WERI-Rb-1 (cell line): ENCODE measurements around the gene CENPP.

Experiments used
- DNase-seq: peaks from one replicate; pipeline ENCODE4 v3.0.0-alpha.2; 2020
- H3K27ac ChIP-seq: fragments of 250-450 bp; sonication (Bioruptor Pico); 2 replicates; pipeline ENCODE4 v1.5.1; 2020; ENCODE audit warnings: mild to moderate bottlenecking, moderate library complexity
- H3K27me3 ChIP-seq: fragments of 250-450 bp; sonication (Bioruptor Pico); 2 replicates; pipeline ENCODE4 v1.5.1; 2021; ENCODE audit warnings: mild to moderate bottlenecking, low read depth, moderate library complexity; ENCODE audit not compliant: insufficient read depth, severe bottlenecking
- H3K36me3 ChIP-seq: fragments of 250-450 bp; sonication (Bioruptor Pico); 2 replicates; pipeline ENCODE4 v1.5.1; 2020; ENCODE audit warnings: mild to moderate bottlenecking, moderate library complexity
- H3K4me3 ChIP-seq: 2 replicates; pipeline ENCODE4 v1.5.1; 2011; ENCODE audit warnings: low read depth, mild to moderate bottlenecking, control low read depth, low read length
- H3K9me3 ChIP-seq: fragments of 250-450 bp; sonication (Bioruptor Pico); 2 replicates; pipeline ENCODE4 v1.5.1; 2021; ENCODE audit warnings: mild to moderate bottlenecking, moderate library complexity; ENCODE audit not compliant: severe bottlenecking
- CTCF ChIP-seq: IDR thresholded peaks from 2 replicates; pipeline ENCODE4 v1.5.1; 2011; ENCODE audit warnings: low read depth, mild to moderate bottlenecking, control low read depth, inconsistent platforms, low read length

Gene CENPP

GRCh38 chr9:92333282-92333634 is 7.5 kb downstream of the CENPP start:
- no peak for DNase-seq
- Histone ChIP-seq H3K27me3 (no peaks in the 10 kb centered on the region), H3K4me3 (no peak overlapping the region), H3K9me3 (no peaks in the 10 kb centered on the region), H3K27ac (no peak overlapping the region), H3K36me3 (peaks cover 20% of the 10 kb centered on the region)
- no peak for TF ChIP-seq CTCF

- H3K4me3 ChIP-seq: no peak overlapping the region
- no peaks in the 10 kb centered on the region for H3K9me3 ChIP-seq
- no peaks in the 10 kb centered on the region for H3K27me3 ChIP-seq
- H3K27ac ChIP-seq: no peak overlapping the region
- DNase-seq: no peak
- TF ChIP-seq CTCF: no peak
- peaks cover 22% of the 10 kb centered on the region for H3K36me3 ChIP-seq
These were observed 15.8 kb downstream of the CENPP start for GRCh38 chr9:92341578-92341977.

GRCh38 chr9:92342825-92343488 is 17.2 kb downstream of the CENPP start:
- H3K4me3 ChIP-seq: no peak overlapping the region
- H3K27me3 ChIP-seq: no peaks in the 10 kb centered on the region
- peaks cover 19% of the 10 kb centered on the region for H3K36me3 ChIP-seq
- no peak for TF ChIP-seq CTCF
- H3K27ac ChIP-seq: no peak overlapping the region
- H3K9me3 ChIP-seq: no peaks in the 10 kb centered on the region
- no peak for DNase-seq

GRCh38 chr9:92345582-92345981 is 19.8 kb downstream of the CENPP start:
- H3K9me3 ChIP-seq: no peaks in the 10 kb centered on the region
- H3K36me3 ChIP-seq: peaks cover 7% of the 10 kb centered on the region
- TF ChIP-seq CTCF: no peak
- no peak overlapping the region for H3K27ac ChIP-seq
- H3K27me3 ChIP-seq: no peaks in the 10 kb centered on the region
- no peak for DNase-seq
- H3K4me3 ChIP-seq: no peak overlapping the region

GRCh38 chr9:92349771-92350739 is 24.3 kb downstream of the CENPP start:
- Histone ChIP-seq H3K36me3 (peaks cover 7% of the 10 kb centered on the region), H3K27me3 (no peaks in the 10 kb centered on the region), H3K27ac (no peak overlapping the region), H3K9me3 (peaks cover 2% of the 10 kb centered on the region), H3K4me3 (no peak overlapping the region)
- no peak for TF ChIP-seq CTCF
- DNase-seq: no peak
